DOHH2 (cell line): ENCODE measurements around the gene PEX3.

ENCODE experiments used
- EZH2phosphoT487 ChIP-seq: fragments of 200-600 bp; sonication (generic); IDR thresholded peaks from 2 replicates; pipeline ENCODE4 v1.6.1; 2017; ENCODE audit warnings: borderline replicate concordance, mild to moderate bottlenecking, antibody characterized with exemption, low read length, moderate library complexity, mixed read lengths
- TF ChIP-seq, protein P1 (sequence below): fragments of 200-600 bp; sonication (generic); IDR thresholded peaks from one replicate; pipeline ENCODE4 v1.5.1; 2014; ENCODE audit warnings: antibody characterized with exemption, mild to moderate bottlenecking, low read depth, low read length; ENCODE audit not compliant: poor library complexity, severe bottlenecking

DNA sequence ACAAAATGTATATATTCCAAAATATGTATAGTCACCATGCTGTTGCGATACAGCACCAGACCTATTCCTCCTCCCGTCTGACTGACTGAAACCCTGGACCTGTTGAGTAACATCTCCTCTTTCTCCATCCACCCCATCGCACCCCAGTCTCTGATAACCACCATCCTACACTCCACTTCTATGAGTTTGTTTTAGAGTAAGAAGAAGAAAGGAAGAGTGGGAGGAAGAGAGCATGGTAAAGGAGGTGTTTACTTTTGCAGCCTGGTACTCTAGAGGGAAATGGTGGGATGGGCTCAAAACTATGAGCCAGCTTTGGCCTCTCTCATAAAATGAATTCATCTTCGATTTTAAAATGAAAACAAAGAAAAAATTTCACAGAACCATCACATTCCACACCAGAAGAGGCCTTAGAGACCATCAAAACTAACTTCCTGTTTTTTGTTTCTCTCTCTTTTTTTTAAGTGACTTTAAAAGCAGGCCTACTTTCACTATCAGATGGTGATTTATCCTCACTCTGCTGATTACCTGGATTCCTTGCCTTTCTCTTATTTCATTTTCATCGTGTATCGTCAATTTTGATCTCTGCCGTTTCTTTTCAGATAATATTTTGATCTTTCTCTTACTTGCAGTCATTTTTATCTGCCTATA, 77.7 kb downstream of the PEX3 start:
- TF ChIP-seq, protein P1, sequence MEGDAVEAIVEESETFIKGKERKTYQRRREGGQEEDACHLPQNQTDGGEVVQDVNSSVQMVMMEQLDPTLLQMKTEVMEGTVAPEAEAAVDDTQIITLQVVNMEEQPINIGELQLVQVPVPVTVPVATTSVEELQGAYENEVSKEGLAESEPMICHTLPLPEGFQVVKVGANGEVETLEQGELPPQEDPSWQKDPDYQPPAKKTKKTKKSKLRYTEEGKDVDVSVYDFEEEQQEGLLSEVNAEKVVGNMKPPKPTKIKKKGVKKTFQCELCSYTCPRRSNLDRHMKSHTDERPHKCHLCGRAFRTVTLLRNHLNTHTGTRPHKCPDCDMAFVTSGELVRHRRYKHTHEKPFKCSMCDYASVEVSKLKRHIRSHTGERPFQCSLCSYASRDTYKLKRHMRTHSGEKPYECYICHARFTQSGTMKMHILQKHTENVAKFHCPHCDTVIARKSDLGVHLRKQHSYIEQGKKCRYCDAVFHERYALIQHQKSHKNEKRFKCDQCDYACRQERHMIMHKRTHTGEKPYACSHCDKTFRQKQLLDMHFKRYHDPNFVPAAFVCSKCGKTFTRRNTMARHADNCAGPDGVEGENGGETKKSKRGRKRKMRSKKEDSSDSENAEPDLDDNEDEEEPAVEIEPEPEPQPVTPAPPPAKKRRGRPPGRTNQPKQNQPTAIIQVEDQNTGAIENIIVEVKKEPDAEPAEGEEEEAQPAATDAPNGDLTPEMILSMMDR: no peak
- TF ChIP-seq EZH2phosphoT487: no peak
